Measurements from ENCODE around the gene MTSS2. TPM values are rescaled to one million over a fixed set of nuclear protein-coding genes. Genes with fewer than 3 reads are reported as not detected.

MTSS2 gene
- total and polyA plus RNA-seq, 2 of the 8 experiments (the other 6 are each of a cell fraction or from before 2014, with no cell fraction given), result 23.3 to 36.7 TPM

- H3K4ac ChIP-seq (replicated peaks; ENCODE audit: insufficient read length, low read depth, low read length), result no peak overlapping the region
- H4K20me1 ChIP-seq (replicated peaks in 1 of 2; ENCODE audit: control insufficient read depth in 1 of 2, insufficient read depth in 2 of 2, low read length in 2 of 2), result no peaks in the 10 kb centered on the region
- no peak for DNase-seq (ENCODE audit: low read depth in 1 of 2, low spot score in 2 of 2)
- H3K27me3 ChIP-seq (replicated peaks in 1 of 4; ENCODE audit: control insufficient read depth in 3 of 4, extremely low read depth in 1 of 4, insufficient read depth in 3 of 4, low read length in 3 of 4), result no peaks in the 10 kb centered on the region
- 85% methylated on average over 4 of the region's 4 CpGs; no CpG with 5 or more reads in 1 of the 2 experiments for WGBS, 2 experiments (ENCODE audit: extremely low coverage in 1 of 2, insufficient coverage in 1 of 2, insufficient read length in 1 of 2, insufficient replicate concordance in 2 of 2, low coverage in 1 of 2, low lambda C conversion rate in 2 of 2, missing lambda C conversion rate in 1 of 2)
- no peak overlapping the region for H3K4me3 ChIP-seq (ENCODE audit: extremely low read depth in 1 of 4, insufficient read depth in 2 of 4, low read depth in 3 of 4, low read length in 4 of 4)
- H2BK120ac ChIP-seq (replicated peaks; ENCODE audit: low read depth, low read length), result no peak overlapping the region
- no peaks in the 10 kb centered on the region for H3K9me3 ChIP-seq (ENCODE audit: insufficient read depth in 2 of 2, low read depth in 1 of 2, low read length in 1 of 2)
- H3K23ac ChIP-seq (ENCODE audit: insufficient read length), result no peak overlapping the region
- no peak overlapping the region for H3K14ac ChIP-seq (ENCODE audit: insufficient read length)
- H3K79me1 ChIP-seq (ENCODE audit: low read depth, low read length), result no peaks in the 10 kb centered on the region; the same call in 1 of the 2 replicates
- H4K91ac ChIP-seq (replicated peaks; ENCODE audit: insufficient read length, low read length), result peak overlapping the region; percentile 25
- H3K79me2 ChIP-seq (ENCODE audit: control insufficient read depth in 1 of 2, insufficient read depth in 2 of 2, low read length in 2 of 2), result no peaks in the 10 kb centered on the region
- H3K27ac ChIP-seq (ENCODE audit: low read depth, low read length), result no peak overlapping the region
- peak overlapping the region; percentile 81; the same call in 1 of the 2 replicates for H2BK5ac ChIP-seq (ENCODE audit: low read depth, low read length)
- H3K56ac ChIP-seq (replicated peaks; ENCODE audit: insufficient read length, low read depth, low read length), result no peak overlapping the region
- H3K18ac ChIP-seq (ENCODE audit: extremely low read depth, low read length), result peak overlapping the region; percentile 48
- no peaks in the 10 kb centered on the region for H3K23me2 ChIP-seq (ENCODE audit: low read depth, low read length)
- no peak overlapping the region for H3K4me2 ChIP-seq (ENCODE audit: insufficient read depth in 1 of 2, low read depth in 2 of 2, low read length in 2 of 2)
- H2AK5ac ChIP-seq (ENCODE audit: low read depth, low read length), result peak overlapping the region; percentile 25; the same call in 1 of the 2 replicates
- H2BK20ac ChIP-seq (ENCODE audit: low read length), result peak overlapping the region; percentile 97; the same call in 1 of the 2 replicates
- H2AFZ ChIP-seq (ENCODE audit: low read length), result no peak overlapping the region
- H3K4me1 ChIP-seq (replicated peaks in 1 of 4; ENCODE audit: control insufficient read depth in 3 of 4, insufficient read depth in 4 of 4, low read length in 3 of 4), result peaks cover 5 to 27% (median 22%) of the 10 kb centered on the region in 4 experiments
- H4K5ac ChIP-seq (ENCODE audit: insufficient read length, low read depth, low read length), result no peak overlapping the region
- no peak overlapping the region for H2BK15ac ChIP-seq (ENCODE audit: low read length)
- H2BK12ac ChIP-seq (ENCODE audit: low read depth, low read length), result peak overlapping the region; percentile 94
- no peak overlapping the region for H3K9ac ChIP-seq (replicated peaks in 1 of 4; ENCODE audit: extremely low read depth in 1 of 4, low read depth in 3 of 4, low read length in 3 of 4)
- POLR2A ChIA-PET (ENCODE audit: partially characterized antibody), result interaction anchor here (0.6 to 1.8 kb wide), 7 partner anchors 15 to 725 kb away, joined by 3 to 5 read pairs (median 4); no protein-coding TSS in a partner anchor
- H3K36me3 ChIP-seq (ENCODE audit: control insufficient read depth in 2 of 4, insufficient read depth in 4 of 4, low read length in 3 of 4), result no peaks in the 10 kb centered on the region
- FAIRE-seq, result no peak
- H4K8ac ChIP-seq (ENCODE audit: extremely low read depth, insufficient read depth, low read length), result no peak overlapping the region; the same call in 1 of the 2 replicates
- CTCF ChIA-PET (ENCODE audit: partially characterized antibody), result interaction anchor here (1.2 to 3.3 kb wide), 4 partner anchors 12 to 76 kb away, joined by 5 to 15 read pairs (median 8); no protein-coding TSS in a partner anchor
- TF ChIP-seq HDAC2 (IDR thresholded peaks at IDR 0.05; ENCODE audit: borderline replicate concordance in 1 of 2, low read depth in 2 of 2, low read length in 2 of 2) (no peak), SP1 (IDR thresholded peaks at IDR 0.05; ENCODE audit: low read depth, low read length) (no peak), CBX5 (IDR thresholded peaks at IDR 0.05; ENCODE audit: low read depth, low read length) (no peak), POLR2AphosphoS5 (IDR thresholded peaks at IDR 0.05; ENCODE audit: low read depth, low read length) (no peak), EGR1 (IDR thresholded peaks at IDR 0.05; ENCODE audit: borderline replicate concordance, low read depth, low read length) (no peak), POU5F1 (IDR thresholded peaks at IDR 0.05; ENCODE audit: low read depth, low read length) (no peak), KDM1A (IDR thresholded peaks at IDR 0.05; ENCODE audit: borderline replicate concordance, low read length) (no peak), HDAC6 (IDR thresholded peaks at IDR 0.05; ENCODE audit: low read depth, low read length) (no peak), JUND (IDR thresholded peaks at IDR 0.05; ENCODE audit: low read length) (no peak), ATF2 (IDR thresholded peaks at IDR 0.05; ENCODE audit: low read length) (no peak), FOSL1 (IDR thresholded peaks at IDR 0.05; ENCODE audit: insufficient read depth, low read depth, low read length) (no peak), SP4 (IDR thresholded peaks at IDR 0.05; ENCODE audit: low read length) (no peak), MAFK (IDR thresholded peaks at IDR 0.05; ENCODE audit: low read depth, low read length) (no peak)
Observed at GRCh38 chr16:70694868-70695218, 9.0 kb upstream of the MTSS2 start.

Data from H1 (cell line).